ENCODE results near the gene ATP11A.
"Not testable (repeated sequence)": the region's sequence is repeated elsewhere in the genome, so short reads cannot be mapped to it uniquely, and the experiment has no call there.

The ATP11A gene

DNA sequence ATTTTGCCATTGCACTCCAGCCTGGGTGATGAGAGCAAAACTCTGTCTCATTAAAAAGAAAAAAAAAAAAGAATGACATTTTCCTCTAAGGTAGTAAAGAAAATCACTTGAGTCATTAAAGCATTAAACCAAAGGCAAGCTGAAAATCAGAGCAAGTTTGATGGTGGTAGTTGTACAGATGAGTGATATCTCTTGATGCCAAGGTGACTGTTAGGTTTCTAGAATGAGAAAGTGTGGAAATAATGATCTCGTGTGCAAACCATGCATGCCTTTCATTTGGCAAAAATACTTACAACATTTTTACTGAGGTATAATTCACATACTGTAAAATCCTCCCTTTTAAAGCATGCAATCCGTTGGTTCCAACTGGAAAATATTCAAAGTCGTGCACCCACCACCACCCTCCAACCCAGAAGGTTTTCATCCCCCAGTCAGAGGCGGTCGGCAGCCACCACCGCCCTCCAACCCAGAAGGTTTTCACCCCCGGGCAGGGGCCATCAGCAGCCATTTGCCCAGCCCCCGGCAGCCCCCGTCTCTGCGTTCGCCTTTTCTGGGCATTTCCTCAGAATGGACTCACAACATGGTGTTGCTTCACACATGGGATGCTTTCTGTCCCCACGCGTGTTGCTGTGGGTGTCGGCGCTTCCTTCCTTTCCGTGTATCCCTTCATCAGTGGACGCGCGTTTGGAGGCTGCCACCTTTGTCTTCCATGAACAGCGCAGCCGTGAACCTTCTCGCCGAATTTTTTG, 90.2 kb downstream of the ATP11A start:
- TF ChIP-seq GATA1 (IDR thresholded peaks at IDR 0.05; ENCODE audit: low read depth, low read length) = no peak
- no peak for TF ChIP-seq POLR2A (IDR thresholded peaks at IDR 0.05; ENCODE audit: low read length)
- DNase-seq = no peak

DNA sequence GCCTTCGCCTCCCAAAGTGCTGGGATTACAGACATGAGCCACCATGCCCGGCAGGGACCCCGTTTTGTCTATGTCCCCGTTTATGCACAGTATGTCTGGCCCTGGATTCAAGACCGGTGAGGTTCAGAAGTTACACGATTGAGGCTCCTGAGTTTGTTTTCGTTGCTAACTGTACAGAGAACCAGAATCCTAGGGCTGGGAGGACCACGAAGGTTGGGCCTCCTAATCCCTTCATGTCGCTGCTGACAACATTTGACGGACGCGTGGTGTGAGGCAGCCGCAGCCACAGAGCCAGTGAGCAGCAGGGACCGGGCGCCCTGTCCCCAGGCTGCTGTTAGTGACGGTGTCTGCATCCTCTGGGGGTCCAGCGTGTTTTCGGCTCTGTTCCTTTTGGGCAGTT, 91.4 kb downstream of the ATP11A start:
- no peak for DNase-seq
- TF ChIP-seq GATA1 (IDR thresholded peaks at IDR 0.05; ENCODE audit: low read depth, low read length) = no peak
- TF ChIP-seq POLR2A (IDR thresholded peaks at IDR 0.05; ENCODE audit: low read length) = no peak

DNA sequence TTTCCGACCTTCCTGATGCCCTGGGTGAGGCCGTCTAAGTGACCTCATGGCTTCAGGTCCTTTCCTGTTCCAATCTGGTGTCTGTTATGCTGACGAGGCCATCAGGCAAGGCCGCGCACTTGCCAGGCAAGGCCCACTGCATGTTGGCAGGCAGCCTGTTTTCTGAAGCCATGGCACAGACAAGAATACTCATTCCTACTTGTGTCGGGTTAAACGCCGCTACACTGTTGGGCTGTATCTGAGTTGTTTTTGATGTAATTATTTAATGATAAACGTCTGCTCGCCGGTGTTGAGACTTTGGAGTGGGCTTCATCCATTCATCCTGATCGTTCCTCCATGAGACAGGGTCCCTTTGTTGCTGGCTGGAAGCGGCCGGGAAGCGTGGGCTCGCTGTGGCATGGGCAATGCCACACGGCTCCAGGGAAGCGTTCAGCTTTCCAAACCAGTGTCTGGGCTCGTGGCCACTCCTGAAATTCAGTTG, 92.1 kb downstream of the ATP11A start:
- TF ChIP-seq POLR2A (IDR thresholded peaks at IDR 0.05; ENCODE audit: low read length) (no peak), GATA1 (IDR thresholded peaks at IDR 0.05; ENCODE audit: low read depth, low read length) (no peak)
- no peak for DNase-seq

DNA sequence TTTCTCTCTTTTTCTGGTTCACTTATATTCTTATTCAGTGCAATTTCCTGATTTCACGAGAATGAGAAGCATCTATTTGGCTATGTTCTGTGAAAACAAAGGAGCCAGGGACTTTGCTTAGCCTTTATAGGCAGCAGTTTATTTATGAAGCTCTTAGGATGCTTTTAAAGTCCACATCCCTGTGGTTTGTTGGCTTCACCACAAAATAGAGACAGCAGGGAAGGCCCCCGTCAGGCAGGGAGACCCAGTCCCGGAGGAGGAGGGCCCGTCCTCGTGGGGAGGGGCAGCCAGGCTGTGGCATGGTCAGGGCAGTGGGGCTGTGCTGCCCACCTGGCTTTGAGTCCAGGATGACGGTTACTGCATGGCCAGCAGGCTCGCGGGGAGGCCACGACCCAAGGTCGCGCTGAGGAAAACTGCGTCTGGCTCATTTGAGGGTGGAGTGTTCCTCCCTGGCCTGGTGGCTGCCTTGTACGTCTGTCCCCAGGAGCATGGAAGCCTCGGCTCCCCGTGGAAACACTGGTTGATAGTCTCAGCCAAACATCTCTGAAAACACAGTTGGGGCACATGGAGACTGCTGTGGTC, 92.7 kb downstream of the ATP11A start:
- no peak for DNase-seq

DNA sequence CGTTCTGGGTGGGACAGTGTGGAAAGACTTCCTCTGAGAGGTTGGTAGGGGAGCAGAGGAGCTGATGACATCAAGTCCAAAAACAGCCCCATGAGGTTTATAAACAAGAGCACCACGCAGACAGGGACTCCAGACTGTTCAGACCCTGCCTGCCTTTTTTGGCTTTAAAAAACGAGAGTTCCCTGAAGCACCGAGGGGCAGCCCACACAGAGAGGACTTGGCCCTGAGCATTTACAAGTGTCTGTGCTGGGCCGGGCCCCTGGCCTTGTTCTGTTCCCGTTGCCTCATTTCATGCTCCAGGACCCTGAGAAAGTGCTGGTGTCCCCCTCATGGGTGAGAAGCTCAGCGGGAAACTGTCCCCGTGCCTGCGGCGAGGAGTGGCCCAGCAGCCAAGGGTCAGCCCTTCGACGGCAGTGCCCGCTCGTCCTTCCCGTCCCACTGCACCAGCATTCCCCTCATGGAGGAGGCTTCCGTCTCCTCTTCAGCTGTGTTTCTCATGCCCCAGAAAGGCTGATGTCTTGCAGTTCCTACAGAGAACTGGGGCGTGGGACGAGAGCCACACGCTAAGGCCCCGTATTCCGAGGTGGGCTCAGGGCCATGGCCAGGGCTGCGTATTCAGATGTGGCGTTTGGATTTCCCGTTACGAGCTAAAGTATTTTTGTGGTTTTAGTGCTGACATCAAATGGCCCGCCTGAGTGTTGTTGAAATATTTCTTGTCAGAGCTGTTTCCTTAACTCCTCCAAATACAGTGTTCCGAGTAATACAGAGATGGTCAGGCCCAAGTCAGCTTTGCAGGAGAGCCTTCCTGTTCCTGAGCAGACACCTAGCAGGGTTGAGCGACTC, 93.5 kb downstream of the ATP11A start:
- TF ChIP-seq GATA1 (IDR thresholded peaks at IDR 0.05; ENCODE audit: low read depth, low read length) = no peak
- TF ChIP-seq POLR2A (IDR thresholded peaks at IDR 0.05; ENCODE audit: low read length) = no peak

More for the DNA sequence above, 92.7 kb downstream of the ATP11A start:
- no peak for TF ChIP-seq GATA1 (IDR thresholded peaks at IDR 0.05; ENCODE audit: low read depth, low read length)
- no peak for TF ChIP-seq POLR2A (IDR thresholded peaks at IDR 0.05; ENCODE audit: low read length)

DNA sequence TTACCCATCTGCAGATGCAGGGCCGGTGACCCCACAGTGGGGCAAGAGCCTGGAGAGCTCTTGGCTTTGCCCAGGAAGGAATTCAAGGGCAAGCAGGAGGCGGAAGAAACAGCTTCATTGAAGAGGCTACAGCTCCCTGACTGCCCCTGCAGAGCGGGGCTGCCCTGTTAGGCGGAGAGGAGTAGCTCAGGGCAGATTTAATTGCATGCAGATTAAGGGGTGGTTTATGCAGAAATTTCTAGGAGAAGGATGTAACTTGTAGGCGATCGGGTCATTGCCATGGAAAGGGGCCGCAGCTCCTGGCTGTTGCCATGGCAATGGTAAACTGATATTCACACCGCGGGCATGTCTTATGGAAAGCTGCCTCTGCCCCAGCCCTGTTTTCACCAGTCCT, 94.1 kb downstream of the ATP11A start:
- TF ChIP-seq POLR2A (IDR thresholded peaks at IDR 0.05; ENCODE audit: low read length) (no peak), GATA1 (IDR thresholded peaks at IDR 0.05; ENCODE audit: low read depth, low read length) (no peak)
- DNase-seq = no peak

More for the DNA sequence above, 93.5 kb downstream of the ATP11A start:
- DNase-seq = no peak

DNA sequence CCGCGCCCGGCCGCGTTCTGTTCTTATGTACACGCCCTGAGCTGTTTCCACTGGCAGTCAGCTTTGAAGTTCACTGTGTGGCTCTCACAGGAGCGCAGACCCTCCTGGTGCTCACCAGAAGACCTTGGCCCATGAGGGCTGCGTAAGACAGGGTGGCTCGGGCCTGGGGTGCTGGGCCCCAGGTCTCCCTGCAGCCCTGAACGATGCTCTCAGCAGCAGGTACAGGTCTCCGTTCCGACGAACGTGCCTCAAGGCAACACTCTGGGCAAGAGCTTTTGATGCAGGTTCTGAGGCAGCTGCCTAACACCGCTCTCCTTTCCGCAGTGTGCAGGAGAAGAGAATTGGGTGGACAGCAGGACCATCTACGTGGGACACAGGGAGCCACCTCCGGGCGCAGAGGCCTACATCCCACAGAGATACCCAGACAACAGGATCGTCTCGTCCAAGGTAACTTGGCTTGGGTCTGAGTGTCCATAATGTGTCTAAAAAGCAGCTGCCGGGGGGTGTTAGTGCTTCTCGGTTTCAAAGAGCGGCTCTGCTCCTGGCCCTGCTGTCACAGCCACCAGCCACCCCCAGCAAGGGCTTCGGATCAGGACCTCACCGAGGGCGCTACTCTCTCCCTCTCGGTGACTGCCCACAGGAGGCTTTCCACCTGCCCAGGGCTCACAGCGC, 95.1 kb downstream of the ATP11A start:
- DNase-seq = no peak
- no peak for TF ChIP-seq POLR2A (IDR thresholded peaks at IDR 0.05; ENCODE audit: low read length)
- no peak for TF ChIP-seq GATA1 (IDR thresholded peaks at IDR 0.05; ENCODE audit: low read depth, low read length)

DNA sequence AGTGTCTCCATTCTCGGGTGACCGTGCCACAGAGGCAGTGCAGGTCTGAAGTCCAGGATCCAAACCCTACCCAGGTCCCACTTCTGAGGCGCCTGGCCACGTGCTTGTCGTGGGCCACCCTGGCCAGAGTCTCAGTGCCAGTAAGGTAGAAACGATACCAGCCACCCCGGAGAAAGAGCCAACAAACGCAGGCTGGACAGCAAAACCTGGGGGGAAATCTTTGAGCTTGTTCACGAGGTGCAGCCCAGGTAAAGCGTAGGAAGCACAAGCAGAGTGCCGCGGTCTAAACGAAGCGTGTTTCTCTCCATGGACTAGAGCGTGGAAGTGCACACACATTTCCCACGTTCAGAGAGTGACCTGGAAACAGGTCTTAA, 95.6 kb downstream of the ATP11A start:
- no peak for DNase-seq
- TF ChIP-seq POLR2A (IDR thresholded peaks at IDR 0.05; ENCODE audit: low read length) = no peak
- no peak for TF ChIP-seq GATA1 (IDR thresholded peaks at IDR 0.05; ENCODE audit: low read depth, low read length)

DNA sequence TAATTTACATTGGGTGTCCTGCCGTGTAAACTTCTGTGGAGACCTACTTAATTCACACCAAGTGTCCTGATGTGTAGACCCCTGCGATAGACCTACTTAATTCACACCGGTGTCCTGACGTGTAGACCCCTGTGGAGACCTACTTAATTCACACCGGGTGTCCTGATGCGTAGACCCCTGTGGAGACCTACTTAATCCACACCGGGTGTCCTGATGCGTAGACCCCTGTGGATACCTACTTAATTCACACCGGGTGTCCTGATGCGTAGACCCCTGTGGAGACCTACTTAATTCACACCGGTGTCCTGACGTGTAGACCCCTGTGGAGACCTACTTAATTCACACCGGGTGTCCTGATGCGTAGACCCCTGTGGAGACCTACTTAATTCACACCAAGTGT, 97.0 kb downstream of the ATP11A start:
- not testable (repeated sequence) for DNase-seq

DNA sequence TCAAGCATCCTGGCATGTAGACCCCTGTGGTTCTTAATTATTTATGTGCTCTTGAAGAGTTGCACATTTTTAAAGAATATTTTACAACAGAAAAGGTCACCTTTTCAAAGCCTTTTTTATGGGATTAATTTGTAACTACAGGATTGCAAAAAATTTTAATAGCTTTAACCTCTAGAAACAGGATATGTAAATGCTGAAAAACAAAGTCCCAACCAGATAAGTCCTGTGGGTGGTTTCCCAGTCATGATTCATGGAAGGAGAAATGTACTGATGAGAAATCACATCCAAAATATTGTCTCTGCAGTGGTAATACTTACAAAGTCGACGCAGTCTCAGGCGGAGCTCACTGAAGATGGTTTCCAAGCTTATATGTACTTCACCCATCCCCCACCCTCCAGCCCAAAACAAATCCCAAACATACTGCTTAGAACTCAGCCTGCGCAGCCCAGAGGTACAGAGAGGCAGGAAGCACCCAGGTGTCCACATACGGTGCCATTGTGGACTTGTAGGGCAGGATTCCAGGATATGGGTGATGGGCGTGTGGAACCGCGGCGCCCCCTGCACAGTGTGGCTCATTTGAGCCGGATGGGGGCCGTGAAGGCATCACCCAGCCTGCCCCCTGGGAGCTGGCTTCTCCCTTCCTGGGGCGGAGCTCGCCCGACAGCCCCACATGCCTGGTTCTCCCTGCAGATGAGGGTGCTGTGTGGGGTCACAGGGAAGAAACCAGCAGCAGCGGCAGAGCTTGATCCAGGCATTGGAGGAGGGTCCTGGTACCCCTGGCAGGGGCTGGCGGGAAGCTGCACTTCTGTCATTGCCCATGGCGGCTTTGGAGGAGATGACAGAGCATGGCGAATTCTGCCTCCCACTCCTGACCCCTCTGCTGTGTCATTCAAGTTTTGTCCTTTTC, 101.2 kb downstream of the ATP11A start:
- TF ChIP-seq POLR2A (IDR thresholded peaks at IDR 0.05; ENCODE audit: low read length) (no peak), GATA1 (IDR thresholded peaks at IDR 0.05; ENCODE audit: low read depth, low read length) (no peak)
- DNase-seq = no peak

DNA sequence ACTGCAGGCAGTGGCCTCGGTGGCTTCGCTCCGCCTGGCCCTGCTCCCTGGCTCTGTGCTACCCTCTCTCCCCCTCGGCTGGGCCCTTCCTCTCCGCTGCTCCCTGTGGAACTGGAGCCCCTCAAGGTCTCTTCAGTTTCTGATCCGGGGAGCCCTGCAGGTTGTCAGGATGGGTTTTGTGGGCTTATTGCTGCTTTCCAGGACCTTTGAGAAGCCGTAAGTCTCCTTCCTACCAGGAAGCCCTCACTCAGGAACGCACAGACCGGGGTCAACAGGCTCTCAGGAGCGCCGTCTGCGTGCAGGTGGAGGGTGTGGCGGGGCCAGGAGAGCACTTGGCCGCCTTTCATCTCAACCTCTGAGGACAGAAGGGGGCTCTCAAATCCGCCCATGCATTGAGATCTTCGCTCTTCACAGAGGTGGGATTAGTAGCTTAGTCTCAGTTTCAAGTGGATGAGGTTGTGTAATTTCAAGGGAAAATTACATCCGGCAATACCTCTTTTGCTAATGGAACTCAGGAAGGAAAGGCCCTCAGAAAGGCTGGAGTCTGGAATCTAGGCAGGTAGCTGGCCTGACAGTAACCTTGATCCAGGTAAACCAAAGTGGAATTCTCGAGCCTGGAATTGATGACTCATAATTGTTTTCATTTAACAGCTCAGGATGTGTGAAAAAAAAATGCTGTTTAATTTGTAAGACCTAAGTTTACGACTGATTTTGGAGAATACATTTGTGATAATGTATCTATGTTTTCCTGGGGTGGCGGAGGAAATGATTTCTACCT, 102.0 kb downstream of the ATP11A start:
- no peak for DNase-seq

DNA sequence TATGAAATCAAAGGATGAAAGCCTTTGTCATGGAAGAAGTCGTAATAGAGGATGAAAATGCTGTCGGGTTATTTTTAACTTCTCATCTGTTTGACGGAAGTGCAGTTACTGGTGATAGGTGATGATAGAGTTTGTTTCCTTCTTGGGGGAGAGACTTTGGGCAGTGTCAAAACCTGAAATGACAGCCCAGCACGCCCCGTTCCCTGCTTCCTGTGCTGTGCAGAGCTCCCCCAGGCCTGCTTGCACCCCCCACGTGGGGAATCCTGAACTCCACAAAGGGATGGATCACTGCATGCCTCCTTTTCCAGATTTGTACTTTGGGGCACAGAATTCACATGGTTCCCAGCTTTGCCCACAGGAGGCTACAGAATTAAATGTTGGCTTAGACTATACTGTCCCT, 102.7 kb downstream of the ATP11A start:
- DNase-seq = no peak
- TF ChIP-seq POLR2A (IDR thresholded peaks at IDR 0.05; ENCODE audit: low read length) = no peak
- TF ChIP-seq GATA1 (IDR thresholded peaks at IDR 0.05; ENCODE audit: low read depth, low read length) = no peak

More for the DNA sequence above, 102.0 kb downstream of the ATP11A start:
- no peak for TF ChIP-seq GATA1 (IDR thresholded peaks at IDR 0.05; ENCODE audit: low read depth, low read length)
- no peak for TF ChIP-seq POLR2A (IDR thresholded peaks at IDR 0.05; ENCODE audit: low read length)

All from erythroblast (primary cell).